Large intestine (tissue), 3 donors: ENCODE data around the gene MED7. TPM values are rescaled to one million over a fixed set of nuclear protein-coding genes. Genes with fewer than 3 reads are reported as not detected.

Source experiments
- DNase-seq, 2 donors: peaks; one replicate each; pipeline versions ENCODE4 v3.0.0 to v3.0.0-alpha.2; 2013
- H3K27ac ChIP-seq: one replicate; pipeline ENCODE4 v1.5.1; 2013; ENCODE audit warnings: low read length
- H3K27me3 ChIP-seq: 2 replicates; pipeline ENCODE4 v1.6.1; 2013; ENCODE audit warnings: low read length; ENCODE audit not compliant: control insufficient read depth, insufficient read depth
- H3K36me3 ChIP-seq: 2 replicates; pipeline ENCODE4 v1.6.1; 2013; ENCODE audit warnings: low read length; ENCODE audit not compliant: control insufficient read depth, insufficient read depth
- H3K4me1 ChIP-seq: one replicate; pipeline ENCODE4 v1.6.1; 2013; ENCODE audit warnings: low read length; ENCODE audit not compliant: control insufficient read depth, insufficient read depth
- H3K4me3 ChIP-seq: one replicate; pipeline ENCODE4 v1.5.1; 2013; ENCODE audit warnings: low read length
- H3K9me3 ChIP-seq: one replicate; pipeline ENCODE4 v1.6.1; 2013; ENCODE audit warnings: mild to moderate bottlenecking, low read depth, low read length, moderate library complexity; ENCODE audit not compliant: control insufficient read depth
- WGBS: methylation state at CpG from one replicate; pipeline ENCODE4 v1.1.5; 2013; ENCODE audit warnings: low lambda C conversion rate; ENCODE audit not compliant: insufficient coverage; 5-methylcytosine and 5-hydroxymethylcytosine counted together
- polyA plus RNA-seq: library from polyadenylated mRNA; unstranded; fragments of 120-200 nt; gene quantifications from one replicate; pipeline ENCODE4 v1.2.1, GENCODE V29; 2013

MED7 gene
- polyA plus RNA-seq, 1 donor = 15.1 TPM

- Histone ChIP-seq H3K9me3 (no peaks in the 10 kb centered on the region), H3K36me3 (no peaks in the 10 kb centered on the region), H3K27me3 (peaks cover 6% of the 10 kb centered on the region), H3K4me1 (no peaks in the 10 kb centered on the region), H3K27ac (no peak within 1 kb of the TSS), H3K4me3 (no peak within 1 kb of the TSS)
- no CpG with 5 or more reads among the region's 8 CpGs for WGBS
- DNase-seq = peak in 1 of 2 donors; percentile 7
These were observed 38.0 kb upstream of the MED7 start, which contains the start of gene ITK for GRCh38 chr5:157180374-157181264. ITK (plus strand) TSS chr5:157180840; CDS start chr5:157180978, 138 bp downstream.

- Histone ChIP-seq H3K4me3 (no peak overlapping the region), H3K27me3 (peaks cover 6% of the 10 kb centered on the region), H3K36me3 (no peaks in the 10 kb centered on the region), H3K27ac (no peak overlapping the region), H3K4me1 (no peaks in the 10 kb centered on the region), H3K9me3 (no peaks in the 10 kb centered on the region)
- no peak for DNase-seq
- no CpG with 5 or more reads among the region's 3 CpGs for WGBS
These were observed 36.3 kb upstream of the MED7 start for GRCh38 chr5:157178966-157179365.

- 73% methylated on average over 4 of the region's 6 CpGs for WGBS
- Histone ChIP-seq H3K4me1 (no peaks in the 10 kb centered on the region), H3K27me3 (peaks cover 6% of the 10 kb centered on the region), H3K9me3 (no peaks in the 10 kb centered on the region), H3K27ac (no peak overlapping the region), H3K36me3 (no peaks in the 10 kb centered on the region), H3K4me3 (no peak overlapping the region)
- DNase-seq = no peak
These were observed 35.3 kb upstream of the MED7 start for GRCh38 chr5:157177953-157178352.

- Histone ChIP-seq H3K27ac (no peak overlapping the region), H3K4me3 (no peak overlapping the region), H3K27me3 (peaks cover 3% of the 10 kb centered on the region), H3K36me3 (no peaks in the 10 kb centered on the region), H3K9me3 (no peaks in the 10 kb centered on the region), H3K4me1 (no peaks in the 10 kb centered on the region)
- 100% methylated on average over 3 of the region's 8 CpGs for WGBS
- DNase-seq = no peak
These were observed 32.5 kb upstream of the MED7 start for GRCh38 chr5:157175071-157175612.

GRCh38 chr5:157172403-157172802, 29.7 kb upstream of the MED7 start:
- WGBS = no CpG with 5 or more reads among the region's 2 CpGs
- no peaks in the 10 kb centered on the region for H3K27me3 ChIP-seq
- H3K36me3 ChIP-seq = no peaks in the 10 kb centered on the region
- H3K27ac ChIP-seq = no peak overlapping the region
- H3K9me3 ChIP-seq = no peaks in the 10 kb centered on the region
- no peak overlapping the region for H3K4me3 ChIP-seq
- peak; percentile 5 to 16 for DNase-seq
- H3K4me1 ChIP-seq = no peaks in the 10 kb centered on the region

- no peak overlapping the region for H3K27ac ChIP-seq
- no peaks in the 10 kb centered on the region for H3K9me3 ChIP-seq
- H3K27me3 ChIP-seq = no peaks in the 10 kb centered on the region
- 100% methylated on average over 2 of the region's 5 CpGs for whole genome bisulfite sequencing
- no peaks in the 10 kb centered on the region for H3K4me1 ChIP-seq
- no peak for DNase-seq
- no peak overlapping the region for H3K4me3 ChIP-seq
- H3K36me3 ChIP-seq = no peaks in the 10 kb centered on the region
These were observed 25.6 kb upstream of the MED7 start for GRCh38 chr5:157168286-157168685.

GRCh38 chr5:157167214-157167621, 24.6 kb upstream of the MED7 start:
- Histone ChIP-seq H3K27me3 (no peaks in the 10 kb centered on the region), H3K36me3 (no peaks in the 10 kb centered on the region), H3K27ac (no peak overlapping the region), H3K4me1 (no peaks in the 10 kb centered on the region), H3K9me3 (no peaks in the 10 kb centered on the region), H3K4me3 (no peak overlapping the region)
- no CpG with 5 or more reads among the region's 4 CpGs for WGBS
- no peak for DNase-seq

GRCh38 chr5:157166214-157167213, 23.8 kb upstream of the MED7 start, which contains the start of gene GARIN3:
GARIN3 (minus strand) TSS chr5:157166264; CDS start chr5:157166168, 96 bp downstream.
- Histone ChIP-seq H3K4me1 (no peaks in the 10 kb centered on the region), H3K27ac (no peak within 1 kb of the TSS), H3K4me3 (no peak within 1 kb of the TSS), H3K9me3 (no peaks in the 10 kb centered on the region), H3K27me3 (no peaks in the 10 kb centered on the region), H3K36me3 (no peaks in the 10 kb centered on the region)
- WGBS = no CpG with 5 or more reads among the region's 7 CpGs
- DNase-seq = no peak

- no peaks in the 10 kb centered on the region for H3K36me3 ChIP-seq
- no peak for DNase-seq
- 83% methylated on average over 1 of the region's 14 CpGs for WGBS
- no peak overlapping the region for H3K27ac ChIP-seq
- no peaks in the 10 kb centered on the region for H3K4me1 ChIP-seq
- no peaks in the 10 kb centered on the region for H3K27me3 ChIP-seq
- H3K9me3 ChIP-seq = no peaks in the 10 kb centered on the region
- H3K4me3 ChIP-seq = no peak overlapping the region
These were observed 23.0 kb upstream of the MED7 start for GRCh38 chr5:157165668-157166067.

GRCh38 chr5:157165261-157165660, 22.6 kb upstream of the MED7 start:
- no peak for DNase-seq
- Histone ChIP-seq H3K27ac (no peak overlapping the region), H3K4me1 (no peaks in the 10 kb centered on the region), H3K4me3 (no peak overlapping the region), H3K27me3 (no peaks in the 10 kb centered on the region), H3K36me3 (no peaks in the 10 kb centered on the region), H3K9me3 (no peaks in the 10 kb centered on the region)
- no CpG with 5 or more reads among the region's 4 CpGs for WGBS
